ENCODE measurements around the gene FBXO46.

The FBXO46 gene

GRCh38 chr19:45766296-45766868 lies 35.7 kb upstream of the FBXO46 start:
- Histone ChIP-seq H3K18ac (ENCODE audit: low read depth in 1 of 2, low read length in 2 of 2) (peak overlapping the region; percentile 85 to 88), H3K4me1 (ENCODE audit: control insufficient read depth, insufficient read depth, low read depth, low read length) (peaks cover 49% of the 10 kb centered on the region), H2AK5ac (ENCODE audit: low read length, severe bottlenecking) (peak overlapping the region; percentile 61), H3K4me3 (ENCODE audit: insufficient read depth in 1 of 2, low read depth in 1 of 2, low read length in 2 of 2) (peak overlapping the region in 1 of 2 experiments; percentile 89), H3K4ac (ENCODE audit: low read depth in 1 of 2, low read length in 2 of 2) (peak overlapping the region; percentile 92 to 96), H2BK120ac (ENCODE audit: low read depth, low read length) (peak overlapping the region; percentile 90), H2BK12ac (ENCODE audit: low read length in 2 of 2) (peak overlapping the region; percentile 30 to 86), H4K8ac (ENCODE audit: low read length) (peak overlapping the region; percentile 95), H3K27ac (ENCODE audit: low read length, poor library complexity, severe bottlenecking) (peak overlapping the region; percentile 44), H3K9me3 (ENCODE audit: control insufficient read depth, low read length) (no peaks in the 10 kb centered on the region), H3K14ac (ENCODE audit: low read length in 2 of 2) (peak overlapping the region; percentile 49 to 86), H3K36me3 (ENCODE audit: control insufficient read depth in 1 of 2, insufficient read depth in 2 of 2, low read depth in 1 of 2, low read length in 2 of 2) (peaks cover 9 to 27% of the 10 kb centered on the region in 2 experiments), H2BK15ac (ENCODE audit: low read depth, poor library complexity, severe bottlenecking) (peak overlapping the region; percentile 33), H3K9ac (ENCODE audit: low read length) (peak overlapping the region; percentile 95), H2AFZ (ENCODE audit: low read depth, low read length) (no peak overlapping the region), H4K91ac (ENCODE audit: low read length) (peak overlapping the region; percentile 89), H2BK5ac (ENCODE audit: low read depth, low read length, poor library complexity, severe bottlenecking) (peak overlapping the region; percentile 11), H3K79me1 (replicated peaks; ENCODE audit: low read length, poor library complexity, severe bottlenecking) (peaks cover 14% of the 10 kb centered on the region), H3K23ac (ENCODE audit: low read length in 2 of 2) (peak overlapping the region in 1 of 2 experiments; percentile 61), H3K27me3 (ENCODE audit: control insufficient read depth in 1 of 2, insufficient read depth in 1 of 2, low read length in 2 of 2) (peaks cover 4 to 17% of the 10 kb centered on the region in 2 experiments), H3K4me2 (ENCODE audit: low read length, poor library complexity, severe bottlenecking) (peak overlapping the region; percentile 79)
- 88% methylated on average over 17 of the region's 17 CpGs for WGBS
- DNase-seq: no peak

- peak overlapping the region; percentile 95 for H3K9ac ChIP-seq (ENCODE audit: low read length)
- peak overlapping the region; percentile 52 for H4K91ac ChIP-seq (ENCODE audit: low read length)
- WGBS: 90% methylated on average over 23 of the region's 23 CpGs
- H3K36me3 ChIP-seq (ENCODE audit: control insufficient read depth in 1 of 2, insufficient read depth in 2 of 2, low read depth in 1 of 2, low read length in 2 of 2): peaks cover 4 to 21% of the 10 kb centered on the region in 2 experiments
- H3K27me3 ChIP-seq (ENCODE audit: control insufficient read depth in 1 of 2, insufficient read depth in 1 of 2, low read length in 2 of 2): peaks cover 4 to 17% of the 10 kb centered on the region in 2 experiments
- no peak for DNase-seq
- H4K8ac ChIP-seq (ENCODE audit: low read length): peak overlapping the region; percentile 60
- no peak overlapping the region for H2BK15ac ChIP-seq (ENCODE audit: low read depth, poor library complexity, severe bottlenecking)
- H2BK12ac ChIP-seq (ENCODE audit: low read length in 2 of 2): peak overlapping the region; percentile 30 to 70
- H3K23ac ChIP-seq (ENCODE audit: low read length in 2 of 2): no peak overlapping the region
- peak overlapping the region in 1 of 2 experiments; percentile 53 for H3K14ac ChIP-seq (ENCODE audit: low read length in 2 of 2)
- H3K79me1 ChIP-seq (replicated peaks; ENCODE audit: low read length, poor library complexity, severe bottlenecking): peaks cover 14% of the 10 kb centered on the region
- H3K4me1 ChIP-seq (ENCODE audit: control insufficient read depth, insufficient read depth, low read depth, low read length): peaks cover 44% of the 10 kb centered on the region
- H3K4me3 ChIP-seq (ENCODE audit: insufficient read depth in 1 of 2, low read depth in 1 of 2, low read length in 2 of 2): peak overlapping the region; percentile 7 to 89
- H3K9me3 ChIP-seq (ENCODE audit: control insufficient read depth, low read length): no peaks in the 10 kb centered on the region
- H3K18ac ChIP-seq (ENCODE audit: low read depth in 1 of 2, low read length in 2 of 2): peak overlapping the region in 1 of 2 experiments; percentile 18
- H3K4ac ChIP-seq (ENCODE audit: low read depth in 1 of 2, low read length in 2 of 2): peak overlapping the region in 1 of 2 experiments; percentile 48
- H2BK5ac ChIP-seq (ENCODE audit: low read depth, low read length, poor library complexity, severe bottlenecking): no peak overlapping the region
- H2AK5ac ChIP-seq (ENCODE audit: low read length, severe bottlenecking): no peak overlapping the region
- no peak overlapping the region for H2AFZ ChIP-seq (ENCODE audit: low read depth, low read length)
- no peak overlapping the region for H3K27ac ChIP-seq (ENCODE audit: low read length, poor library complexity, severe bottlenecking)
- no peak overlapping the region for H3K4me2 ChIP-seq (ENCODE audit: low read length, poor library complexity, severe bottlenecking)
- no peak overlapping the region for H2BK120ac ChIP-seq (ENCODE audit: low read depth, low read length)
Observed at GRCh38 chr19:45765702-45766295, 35.1 kb upstream of the FBXO46 start.

GRCh38 chr19:45764945-45765701 lies 34.4 kb upstream of the FBXO46 start:
- Histone ChIP-seq H2BK5ac (ENCODE audit: low read depth, low read length, poor library complexity, severe bottlenecking) (no peak overlapping the region), H2BK12ac (ENCODE audit: low read length in 2 of 2) (peak overlapping the region in 1 of 2 experiments; percentile 70), H3K4me3 (ENCODE audit: insufficient read depth in 1 of 2, low read depth in 1 of 2, low read length in 2 of 2) (no peak overlapping the region), H3K18ac (ENCODE audit: low read depth in 1 of 2, low read length in 2 of 2) (peak overlapping the region in 1 of 2 experiments; percentile 18), H3K4me2 (ENCODE audit: low read length, poor library complexity, severe bottlenecking) (no peak overlapping the region), H3K4me1 (ENCODE audit: control insufficient read depth, insufficient read depth, low read depth, low read length) (peaks cover 39% of the 10 kb centered on the region), H2AFZ (ENCODE audit: low read depth, low read length) (no peak overlapping the region), H3K79me1 (replicated peaks; ENCODE audit: low read length, poor library complexity, severe bottlenecking) (peaks cover 14% of the 10 kb centered on the region), H4K8ac (ENCODE audit: low read length) (peak overlapping the region; percentile 55), H3K9ac (ENCODE audit: low read length) (no peak overlapping the region), H2BK15ac (ENCODE audit: low read depth, poor library complexity, severe bottlenecking) (no peak overlapping the region), H3K27me3 (ENCODE audit: control insufficient read depth in 1 of 2, insufficient read depth in 1 of 2, low read length in 2 of 2) (peaks cover 4 to 17% of the 10 kb centered on the region in 2 experiments), H3K4ac (ENCODE audit: low read depth in 1 of 2, low read length in 2 of 2) (peak overlapping the region in 1 of 2 experiments; percentile 73), H4K91ac (ENCODE audit: low read length) (peak overlapping the region; percentile 28), H3K9me3 (ENCODE audit: control insufficient read depth, low read length) (no peaks in the 10 kb centered on the region), H2BK120ac (ENCODE audit: low read depth, low read length) (no peak overlapping the region), H3K36me3 (ENCODE audit: control insufficient read depth in 1 of 2, insufficient read depth in 2 of 2, low read depth in 1 of 2, low read length in 2 of 2) (peaks cover 4 to 20% of the 10 kb centered on the region in 2 experiments), H3K27ac (ENCODE audit: low read length, poor library complexity, severe bottlenecking) (no peak overlapping the region), H2AK5ac (ENCODE audit: low read length, severe bottlenecking) (no peak overlapping the region), H3K23ac (ENCODE audit: low read length in 2 of 2) (peak overlapping the region in 1 of 2 experiments; percentile 74), H3K14ac (ENCODE audit: low read length in 2 of 2) (peak overlapping the region in 1 of 2 experiments; percentile 15)
- DNase-seq: no peak
- 51% methylated on average over 21 of the region's 21 CpGs for WGBS

GRCh38 chr19:45764475-45764874 lies 33.8 kb upstream of the FBXO46 start:
- no peak overlapping the region for H3K4me2 ChIP-seq (ENCODE audit: low read length, poor library complexity, severe bottlenecking)
- DNase-seq: no peak
- no peak overlapping the region for H3K4ac ChIP-seq (ENCODE audit: low read depth in 1 of 2, low read length in 2 of 2)
- peaks cover 14% of the 10 kb centered on the region for H3K79me1 ChIP-seq (replicated peaks; ENCODE audit: low read length, poor library complexity, severe bottlenecking)
- WGBS: 70% methylated on average over 6 of the region's 6 CpGs
- H2AK5ac ChIP-seq (ENCODE audit: low read length, severe bottlenecking): no peak overlapping the region
- peaks cover 4 to 17% of the 10 kb centered on the region in 2 experiments for H3K36me3 ChIP-seq (ENCODE audit: control insufficient read depth in 1 of 2, insufficient read depth in 2 of 2, low read depth in 1 of 2, low read length in 2 of 2)
- no peak overlapping the region for H2BK5ac ChIP-seq (ENCODE audit: low read depth, low read length, poor library complexity, severe bottlenecking)
- H3K14ac ChIP-seq (ENCODE audit: low read length in 2 of 2): no peak overlapping the region
- no peaks in the 10 kb centered on the region for H3K9me3 ChIP-seq (ENCODE audit: control insufficient read depth, low read length)
- H3K27ac ChIP-seq (ENCODE audit: low read length, poor library complexity, severe bottlenecking): no peak overlapping the region
- peaks cover 4 to 17% of the 10 kb centered on the region in 2 experiments for H3K27me3 ChIP-seq (ENCODE audit: control insufficient read depth in 1 of 2, insufficient read depth in 1 of 2, low read length in 2 of 2)
- no peak overlapping the region for H4K91ac ChIP-seq (ENCODE audit: low read length)
- peak overlapping the region in 1 of 2 experiments; percentile 63 for H2BK12ac ChIP-seq (ENCODE audit: low read length in 2 of 2)
- peaks cover 37% of the 10 kb centered on the region for H3K4me1 ChIP-seq (ENCODE audit: control insufficient read depth, insufficient read depth, low read depth, low read length)
- peak overlapping the region in 1 of 2 experiments; percentile 30 for H3K18ac ChIP-seq (ENCODE audit: low read depth in 1 of 2, low read length in 2 of 2)
- peak overlapping the region; percentile 50 for H4K8ac ChIP-seq (ENCODE audit: low read length)
- H2BK120ac ChIP-seq (ENCODE audit: low read depth, low read length): no peak overlapping the region
- H3K9ac ChIP-seq (ENCODE audit: low read length): peak overlapping the region; percentile 43
- H2AFZ ChIP-seq (ENCODE audit: low read depth, low read length): no peak overlapping the region
- H3K4me3 ChIP-seq (ENCODE audit: insufficient read depth in 1 of 2, low read depth in 1 of 2, low read length in 2 of 2): no peak overlapping the region
- no peak overlapping the region for H2BK15ac ChIP-seq (ENCODE audit: low read depth, poor library complexity, severe bottlenecking)
- no peak overlapping the region for H3K23ac ChIP-seq (ENCODE audit: low read length in 2 of 2)

All from mesenchymal stem cell (in vitro differentiated cells and primary cell).